Umbilical cord (tissue), 2 donors: ENCODE measurements around the gene FCN1. TPM values are rescaled to one million over a fixed set of nuclear protein-coding genes. Genes with fewer than 3 reads are reported as not detected.

Experiments
- DNase-seq: peaks from one replicate; pipeline ENCODE4 v3.0.0-alpha.2; 2015; ENCODE audit warnings: low spot score
- total RNA-seq: library from RNA; depleted of rRNA; stranded (reverse); fragments of >200 nt; gene quantifications from one replicate; pipeline ENCODE4 v1.2.3, GENCODE V29; 2014; ENCODE audit warnings: low replicate concordance; ENCODE audit not compliant: insufficient read depth

Gene FCN1
- total RNA-seq, 1 donor from 2014 or later = 3.6 TPM

- DNase-seq = no peak
Observed at GRCh38 chr9:134879664-134880483, 37.8 kb downstream of the FCN1 start.

GRCh38 chr9:134877541-134877940 is 40.2 kb downstream of the FCN1 start:
- no peak for DNase-seq

- DNase-seq = no peak
Observed at GRCh38 chr9:134875371-134875770, 42.3 kb downstream of the FCN1 start.

GRCh38 chr9:134872482-134873231 is 45.1 kb downstream of the FCN1 start:
- DNase-seq = no peak

- DNase-seq = no peak
Observed at GRCh38 chr9:134871697-134872340, 45.9 kb downstream of the FCN1 start.

GRCh38 chr9:134870746-134871662 is 46.7 kb downstream of the FCN1 start:
- DNase-seq = no peak

- no peak for DNase-seq
Observed at GRCh38 chr9:134870301-134870694, 47.4 kb downstream of the FCN1 start.

GRCh38 chr9:134869554-134870300 is 48.0 kb downstream of the FCN1 start:
- DNase-seq = no peak

GRCh38 chr9:134868751-134869553 is 48.8 kb downstream of the FCN1 start:
- no peak for DNase-seq

GRCh38 chr9:134867917-134868750 is 49.6 kb downstream of the FCN1 start:
- no peak for DNase-seq

- no peak for DNase-seq
Observed at GRCh38 chr9:134864821-134865190, 52.9 kb downstream of the FCN1 start.

GRCh38 chr9:134863941-134864820 is 53.5 kb downstream of the FCN1 start:
- no peak for DNase-seq

GRCh38 chr9:134863306-134863902 is 54.3 kb downstream of the FCN1 start:
- no peak for DNase-seq

- no peak for DNase-seq
Observed at GRCh38 chr9:134861595-134862334, 55.9 kb downstream of the FCN1 start.

GRCh38 chr9:134860510-134860909 is 57.2 kb downstream of the FCN1 start:
- DNase-seq = no peak

GRCh38 chr9:134858051-134858841 is 59.5 kb downstream of the FCN1 start:
- no peak for DNase-seq
